Femur (tissue), 1 donor: ENCODE measurements around the gene TINAG.

Experiments
- DNase-seq: peaks from one replicate; pipeline ENCODE4 v3.0.0-alpha.2; 2017

TINAG gene, protein sequence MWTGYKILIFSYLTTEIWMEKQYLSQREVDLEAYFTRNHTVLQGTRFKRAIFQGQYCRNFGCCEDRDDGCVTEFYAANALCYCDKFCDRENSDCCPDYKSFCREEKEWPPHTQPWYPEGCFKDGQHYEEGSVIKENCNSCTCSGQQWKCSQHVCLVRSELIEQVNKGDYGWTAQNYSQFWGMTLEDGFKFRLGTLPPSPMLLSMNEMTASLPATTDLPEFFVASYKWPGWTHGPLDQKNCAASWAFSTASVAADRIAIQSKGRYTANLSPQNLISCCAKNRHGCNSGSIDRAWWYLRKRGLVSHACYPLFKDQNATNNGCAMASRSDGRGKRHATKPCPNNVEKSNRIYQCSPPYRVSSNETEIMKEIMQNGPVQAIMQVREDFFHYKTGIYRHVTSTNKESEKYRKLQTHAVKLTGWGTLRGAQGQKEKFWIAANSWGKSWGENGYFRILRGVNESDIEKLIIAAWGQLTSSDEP

DNA sequence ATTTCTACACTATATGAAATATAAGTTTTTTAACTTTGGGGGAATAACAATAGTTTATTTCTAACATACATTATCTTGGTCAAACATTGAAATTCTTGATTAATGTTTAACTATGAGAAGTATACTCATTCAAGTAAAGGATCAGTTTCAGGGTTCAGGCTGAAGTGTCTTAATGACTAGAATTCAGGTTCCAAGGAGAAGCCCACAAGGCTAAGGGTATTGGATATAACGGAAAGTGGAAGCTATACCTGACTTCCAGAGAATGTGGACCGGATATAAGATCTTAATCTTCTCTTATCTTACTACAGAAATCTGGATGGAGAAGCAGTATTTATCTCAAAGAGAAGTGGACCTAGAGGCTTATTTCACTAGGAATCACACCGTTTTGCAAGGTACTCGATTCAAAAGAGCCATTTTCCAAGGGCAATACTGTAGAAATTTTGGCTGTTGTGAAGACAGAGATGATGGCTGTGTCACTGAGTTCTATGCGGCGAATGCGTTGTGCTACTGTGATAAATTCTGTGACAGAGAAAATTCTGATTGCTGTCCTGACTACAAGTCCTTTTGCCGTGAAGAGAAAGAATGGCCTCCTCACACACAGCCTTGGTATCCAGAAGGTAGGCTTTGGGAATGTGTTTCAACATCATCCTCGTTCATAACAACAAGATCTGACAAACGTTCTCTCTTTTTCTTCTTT, at the start of gene TINAG:
Gene TINAG, plus strand, starts transcription at position 153 of the 697 bp plus-strand sequence. Its CDS starts 110 bp downstream, at position 263.
- no peak for DNase-seq

DNA sequence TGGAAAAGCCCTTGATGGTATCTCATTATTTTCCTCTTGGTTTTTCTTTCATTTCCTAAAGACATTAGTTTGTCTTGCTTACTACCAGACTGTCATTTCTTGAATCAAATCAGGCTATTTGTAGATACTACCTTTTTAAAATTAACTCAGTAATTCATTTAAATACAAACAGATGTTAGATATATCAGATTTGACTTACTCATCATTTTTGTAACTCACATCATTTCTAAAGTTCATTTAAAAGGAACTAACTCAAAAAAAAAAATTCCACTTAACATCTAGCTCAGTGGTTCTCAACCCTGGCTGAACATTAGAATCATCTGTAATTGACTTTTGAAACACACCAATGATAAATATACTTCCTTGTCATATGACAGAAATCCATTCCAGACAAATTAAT, 48.2 kb upstream of the TINAG start:
- no peak for DNase-seq

DNA sequence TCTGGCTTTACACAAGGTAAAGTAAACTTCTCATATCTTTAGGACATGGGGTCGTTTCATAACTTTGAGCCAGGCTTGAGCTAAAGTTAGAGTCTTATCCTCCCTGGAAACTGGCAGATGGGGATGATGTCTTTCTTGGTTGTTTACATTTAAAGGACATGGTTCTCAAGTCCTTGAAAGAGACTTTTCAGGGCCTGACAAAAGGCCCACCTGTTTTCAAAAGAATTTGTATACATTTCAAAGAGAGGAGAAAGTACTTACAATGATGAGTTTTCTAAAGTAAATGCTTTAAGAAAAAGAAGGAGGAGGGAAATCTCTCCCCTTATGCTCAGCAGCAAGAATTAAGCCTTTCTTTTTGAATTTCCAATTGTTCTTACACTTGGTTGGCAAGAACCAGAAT, 45.7 kb upstream of the TINAG start:
- DNase-seq = no peak

DNA sequence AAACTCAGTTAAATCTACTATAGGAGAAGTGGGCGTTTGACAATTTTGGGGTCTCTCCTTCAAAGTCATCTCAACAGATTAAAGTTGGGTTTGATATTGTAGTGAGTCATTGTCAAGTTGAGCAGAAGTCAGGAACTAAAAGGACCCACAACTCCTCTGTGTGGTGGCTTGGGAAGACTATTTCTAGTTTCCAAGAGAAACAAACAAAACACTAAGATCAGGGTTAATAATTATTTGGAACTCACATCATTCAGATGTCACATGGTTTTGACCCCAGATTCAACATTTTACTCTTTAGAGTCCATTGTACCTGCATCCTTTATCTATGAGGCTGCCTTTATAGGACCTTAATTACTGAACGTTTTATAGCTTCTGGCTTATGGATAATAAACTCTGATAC, 45.3 kb upstream of the TINAG start:
- no peak for DNase-seq

DNA sequence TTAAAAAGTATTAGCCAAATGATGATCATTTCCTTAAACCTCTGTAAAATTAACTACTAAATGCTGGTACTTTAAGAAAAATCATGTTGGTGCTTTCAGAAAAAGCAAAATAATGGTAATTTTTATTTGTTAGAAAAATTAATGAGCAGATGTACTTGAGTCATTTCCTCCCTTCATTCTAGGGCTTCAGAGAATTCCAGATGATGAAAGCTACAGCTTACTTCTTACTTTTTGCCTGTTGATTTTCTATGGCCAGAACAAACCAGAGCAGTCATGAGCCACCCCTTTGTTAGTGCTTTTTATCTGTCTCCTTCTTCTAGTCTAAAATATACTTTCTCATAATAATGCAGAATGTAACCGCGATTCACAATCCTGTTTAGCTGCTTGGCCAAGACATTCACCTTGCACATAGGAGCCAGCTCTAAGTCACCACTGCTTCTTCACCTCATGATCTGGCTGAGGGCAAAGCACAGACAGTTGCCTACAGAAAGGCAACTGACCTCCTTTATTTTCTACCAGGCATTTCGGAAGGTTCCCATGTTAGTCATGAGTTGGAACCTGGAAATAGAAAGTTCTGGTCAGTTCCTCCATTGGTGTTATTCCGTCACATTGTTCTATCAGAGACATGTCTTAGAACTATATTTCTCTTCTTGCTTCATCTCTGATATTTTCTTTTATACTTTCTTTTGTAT, 43.5 kb upstream of the TINAG start:
- no peak for DNase-seq

DNA sequence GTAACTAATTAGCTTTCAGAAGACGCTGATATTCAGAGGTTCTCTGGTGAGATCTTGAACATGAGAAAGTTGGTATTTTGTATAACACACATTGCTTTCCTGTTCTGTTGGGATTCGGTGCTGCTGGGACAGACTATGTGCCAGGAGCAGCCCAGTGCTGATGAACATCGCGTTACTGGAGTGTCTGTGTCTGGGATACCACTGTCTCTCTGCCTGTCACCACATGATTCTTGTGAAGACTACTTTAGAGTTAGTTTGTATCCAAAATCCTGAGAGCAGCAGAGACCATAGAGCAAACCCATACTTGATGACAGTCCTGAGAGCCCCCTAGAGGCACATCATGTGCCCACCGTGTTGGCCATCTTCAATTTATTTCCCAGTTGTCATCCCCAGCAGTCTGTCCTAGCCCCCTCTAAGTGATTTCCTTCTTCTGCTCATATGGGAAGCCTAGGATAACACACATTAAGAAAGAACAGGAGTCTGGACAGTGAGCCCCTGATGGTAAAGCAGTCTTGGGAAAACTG, 41.8 kb upstream of the TINAG start:
- no peak for DNase-seq

DNA sequence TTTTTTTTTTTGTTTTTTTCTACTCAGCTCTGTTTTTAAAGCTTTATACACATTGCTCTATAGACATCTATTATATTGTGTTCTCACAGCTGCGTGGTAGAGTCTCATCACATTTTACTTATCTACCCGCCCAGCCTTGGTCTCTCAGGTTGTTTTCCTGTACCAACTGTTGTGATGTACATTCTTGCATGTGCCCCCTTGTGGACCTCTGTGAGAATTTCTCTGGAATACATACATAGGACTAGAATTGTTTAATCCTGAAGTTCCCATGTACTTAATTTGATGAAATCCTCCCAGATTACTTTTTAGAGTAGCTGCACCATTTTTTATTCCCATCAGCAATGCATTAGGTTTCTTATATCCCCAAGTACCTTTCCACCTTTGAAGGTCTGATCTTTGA, 40.4 kb upstream of the TINAG start:
- no peak for DNase-seq

DNA sequence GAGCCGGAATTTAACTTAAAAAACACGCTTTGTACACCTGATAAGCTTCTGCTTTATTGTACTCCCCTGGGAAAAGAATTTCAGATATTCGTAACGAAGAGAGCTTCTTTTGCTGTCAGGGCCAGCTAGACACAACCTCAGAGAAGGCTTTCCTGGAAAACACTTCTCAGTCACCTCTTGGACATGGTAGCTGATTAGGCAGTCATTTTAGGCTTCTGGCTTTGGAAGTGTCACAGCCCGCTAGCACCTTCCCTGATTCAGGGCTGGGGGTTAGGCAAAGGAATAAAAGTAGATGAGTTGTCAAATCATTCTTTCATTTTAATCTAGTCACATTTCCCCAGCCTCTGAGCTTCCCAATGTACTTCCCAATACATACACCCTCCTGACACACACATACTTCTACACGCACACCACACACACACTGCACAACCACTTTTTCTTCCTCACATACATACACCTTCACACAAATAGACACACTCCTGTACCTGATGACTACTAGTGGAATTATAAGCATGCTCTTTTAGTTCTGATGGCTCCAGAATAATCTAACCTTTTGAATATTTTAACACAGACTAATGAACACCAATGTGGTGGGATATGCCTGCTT, 34.9 kb upstream of the TINAG start:
- no peak for DNase-seq

DNA sequence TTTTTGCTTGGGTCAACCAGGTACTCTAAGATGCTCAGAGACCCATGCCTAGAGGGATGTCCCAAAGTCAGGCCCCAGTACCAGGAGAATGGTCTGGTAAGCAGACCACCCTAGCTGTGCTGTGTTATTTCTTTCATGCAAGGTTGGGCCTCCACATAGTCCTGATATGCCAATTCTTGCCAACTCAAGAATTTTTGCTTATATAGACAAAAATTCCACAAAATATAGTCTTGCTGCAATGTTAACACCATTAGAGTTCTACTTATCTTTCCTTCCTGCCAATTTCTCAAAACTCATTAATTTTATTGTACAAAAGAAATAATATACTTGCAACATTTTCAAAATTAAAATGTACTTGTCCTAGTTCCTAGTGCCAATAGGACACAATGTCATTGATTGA, 33.9 kb upstream of the TINAG start:
- no peak for DNase-seq

DNA sequence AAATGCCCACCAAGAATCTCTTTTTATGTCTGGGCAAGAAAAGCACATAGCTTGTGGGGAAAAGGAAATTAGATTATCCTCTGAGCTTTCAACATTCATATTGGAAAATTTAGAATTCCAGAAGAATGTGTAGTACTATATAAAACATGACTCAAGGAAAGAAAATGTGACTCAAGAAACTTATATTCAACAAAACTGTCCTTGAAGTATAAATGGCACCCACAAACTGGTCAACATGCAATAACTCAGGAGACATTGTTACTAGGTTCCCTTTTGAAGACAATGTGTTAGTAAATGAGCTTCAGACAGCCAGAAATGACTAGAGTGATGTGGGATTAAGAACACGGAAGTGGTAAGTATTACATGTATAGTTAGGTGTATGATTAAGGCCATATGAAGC, 26.1 kb upstream of the TINAG start:
- DNase-seq = no peak

DNA sequence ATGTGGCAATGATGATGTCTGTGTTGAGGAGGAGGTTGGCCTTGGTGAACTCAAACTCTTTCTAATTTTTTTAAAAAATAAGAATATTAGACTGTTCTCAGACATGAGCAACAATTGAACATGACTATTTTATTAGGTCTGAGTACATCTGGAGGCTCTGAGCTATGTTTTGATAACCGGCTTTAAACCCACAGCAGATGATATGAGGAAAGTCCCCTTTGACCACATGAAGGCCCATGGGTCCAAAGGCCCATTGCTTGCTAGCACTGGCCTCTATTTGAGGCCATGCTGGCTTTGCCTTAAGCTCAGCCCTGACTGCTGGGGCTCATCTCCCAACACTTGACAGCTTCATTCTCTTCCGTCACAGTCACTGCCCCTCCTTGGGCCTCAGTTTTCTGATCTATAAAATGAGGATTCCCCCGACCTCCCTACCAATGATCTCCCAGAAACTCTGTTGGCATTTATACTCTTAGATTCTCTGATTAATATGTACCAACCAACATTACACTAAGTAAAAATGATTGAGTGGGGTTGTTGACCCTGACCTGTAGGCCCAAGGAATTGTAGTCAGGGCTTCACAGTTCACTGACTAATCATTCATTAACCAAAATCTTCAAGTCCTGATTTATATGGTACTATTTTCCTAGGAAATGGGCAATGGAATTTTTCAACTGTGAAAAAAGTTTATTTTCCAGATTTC, 23.9 kb upstream of the TINAG start:
- DNase-seq = no peak

DNA sequence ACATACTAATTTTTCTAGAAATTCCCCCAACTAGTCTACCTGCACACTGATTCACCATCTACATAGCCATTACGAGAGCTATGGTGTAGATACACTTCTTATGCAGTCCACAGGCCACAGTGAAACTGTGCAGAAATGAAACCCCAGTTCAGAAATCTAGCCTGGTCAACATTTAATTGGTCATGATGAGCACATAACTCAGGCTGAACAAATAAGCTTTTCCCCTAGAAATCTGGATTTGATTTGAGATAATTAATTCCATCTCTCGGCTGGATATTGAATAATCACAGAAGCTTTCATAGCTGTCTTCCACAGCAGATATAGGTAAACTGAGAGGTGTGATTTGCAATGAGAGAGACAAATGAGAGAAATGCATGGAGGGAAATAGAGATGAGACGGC, 22.6 kb upstream of the TINAG start:
- no peak for DNase-seq

DNA sequence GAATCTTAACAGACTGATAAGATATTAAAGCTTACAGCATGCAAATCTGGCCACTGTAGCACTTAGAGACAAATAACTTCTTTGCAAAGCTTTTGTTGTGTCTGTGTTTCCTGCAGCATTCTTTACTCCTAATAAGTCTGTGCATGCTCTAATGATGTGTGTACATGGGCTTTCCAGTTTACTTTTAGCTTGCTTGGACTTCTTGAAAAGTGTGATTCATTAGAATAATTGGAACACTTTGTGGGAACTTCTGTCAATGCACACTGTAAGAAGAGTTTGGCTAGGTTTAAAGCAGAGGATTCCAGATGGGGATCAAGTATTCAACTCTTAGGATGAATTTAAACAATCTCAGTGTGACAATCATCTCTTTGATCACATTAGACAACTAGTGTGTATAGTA, 22.1 kb upstream of the TINAG start:
- DNase-seq = no peak

DNA sequence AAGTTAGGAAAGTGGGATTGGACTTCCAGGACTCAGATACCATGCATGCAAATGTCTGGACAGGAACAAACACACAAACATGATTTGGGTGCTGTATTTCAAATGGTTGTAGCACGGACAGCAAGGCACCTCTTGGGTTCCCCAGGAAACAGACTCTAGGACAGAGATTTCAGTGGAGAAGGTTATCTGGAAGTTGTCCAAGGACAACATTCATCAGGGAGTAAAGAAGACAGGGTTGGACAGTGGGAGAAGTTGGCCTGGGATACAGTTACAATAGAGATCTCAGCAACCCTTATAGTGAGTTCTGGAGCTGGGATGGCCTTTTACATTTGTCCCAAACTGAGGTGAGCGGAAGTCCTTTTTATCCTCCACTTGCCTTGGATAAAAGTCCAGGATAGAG, 19.8 kb upstream of the TINAG start:
- DNase-seq = no peak

DNA sequence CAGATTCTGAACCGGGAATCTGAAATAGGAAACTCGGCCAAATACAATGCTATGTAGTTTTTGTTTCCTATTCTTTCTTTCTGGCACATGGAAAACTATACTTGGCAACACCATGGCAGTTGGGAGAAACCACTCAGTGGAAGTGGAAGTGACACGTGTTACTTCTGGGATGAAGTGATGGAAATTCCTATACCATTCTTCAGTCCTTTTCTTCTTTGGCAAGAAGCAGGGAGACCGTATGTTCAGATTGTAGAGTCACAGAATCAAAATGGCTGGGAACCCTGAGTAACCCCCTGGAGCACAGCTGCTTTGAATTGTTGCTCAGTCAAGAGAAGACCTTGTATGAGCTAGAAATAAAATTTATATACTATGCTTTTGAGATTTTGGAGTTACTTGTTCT, 18.8 kb upstream of the TINAG start:
- DNase-seq = no peak

DNA sequence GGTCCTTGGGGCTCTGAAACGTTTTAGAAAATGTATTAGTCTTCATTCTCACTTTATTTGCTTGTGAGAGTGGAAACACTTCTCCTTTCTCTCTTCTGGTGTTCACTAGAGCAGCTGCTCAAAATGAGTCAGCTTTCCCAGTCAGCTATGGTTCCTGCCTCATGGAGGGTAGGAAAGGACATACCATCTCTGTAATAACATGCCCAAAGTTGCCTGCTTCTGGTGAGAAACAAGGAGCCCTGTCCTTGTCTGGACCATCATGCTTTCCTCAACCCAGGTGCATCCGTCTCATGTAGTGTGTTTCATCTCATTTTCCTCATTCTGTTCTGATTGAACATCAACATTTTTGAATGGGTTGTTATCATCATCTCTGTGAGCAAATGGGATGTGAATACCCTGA, 17.1 kb upstream of the TINAG start:
- no peak for DNase-seq

DNA sequence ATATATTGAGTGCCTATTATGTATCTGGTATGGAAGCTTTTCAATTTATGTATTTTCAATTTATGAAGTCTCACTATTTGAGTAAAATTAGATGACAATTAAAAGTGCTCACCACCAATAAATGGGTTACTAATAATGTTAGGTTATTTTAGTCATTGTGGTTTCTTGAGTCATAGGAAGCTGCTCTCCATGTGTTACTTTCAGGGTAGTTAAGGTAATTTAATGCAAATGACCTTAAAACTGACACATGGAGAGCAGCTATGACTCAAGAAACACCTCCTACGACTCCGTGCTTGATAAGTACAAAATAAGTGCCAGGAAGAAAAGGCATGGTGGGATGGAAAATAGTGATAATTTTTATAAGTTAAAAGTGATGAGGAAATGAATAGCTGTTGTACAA, 16.5 kb upstream of the TINAG start:
- DNase-seq = no peak

DNA sequence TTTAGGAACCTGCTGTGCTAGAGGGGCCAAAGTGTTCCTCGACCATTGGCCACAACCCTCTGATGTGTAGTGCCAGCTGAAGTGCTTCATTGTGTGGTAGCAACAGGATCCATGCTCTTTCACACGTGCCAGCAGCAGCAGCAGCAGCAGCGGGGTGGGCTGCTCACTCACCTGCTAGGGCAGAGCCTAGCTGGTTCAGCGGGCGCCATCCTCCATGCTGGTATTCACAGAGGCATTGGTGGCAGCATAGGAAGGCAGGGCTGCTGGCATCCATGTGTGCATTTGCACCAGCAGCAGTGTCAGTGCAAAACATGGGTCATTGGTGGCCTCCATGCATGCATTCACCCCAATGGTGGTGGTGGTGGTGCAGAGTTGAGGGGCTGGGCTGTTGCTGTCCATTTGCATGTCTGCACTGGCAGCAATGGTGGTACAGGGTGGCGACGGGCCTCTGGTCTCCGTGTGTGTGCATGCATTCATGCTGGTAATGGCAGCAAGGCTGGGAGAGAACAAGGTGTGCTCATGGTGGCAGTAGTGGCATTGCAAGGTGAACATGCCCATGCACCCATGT, 13.2 kb upstream of the TINAG start:
- DNase-seq = no peak

DNA sequence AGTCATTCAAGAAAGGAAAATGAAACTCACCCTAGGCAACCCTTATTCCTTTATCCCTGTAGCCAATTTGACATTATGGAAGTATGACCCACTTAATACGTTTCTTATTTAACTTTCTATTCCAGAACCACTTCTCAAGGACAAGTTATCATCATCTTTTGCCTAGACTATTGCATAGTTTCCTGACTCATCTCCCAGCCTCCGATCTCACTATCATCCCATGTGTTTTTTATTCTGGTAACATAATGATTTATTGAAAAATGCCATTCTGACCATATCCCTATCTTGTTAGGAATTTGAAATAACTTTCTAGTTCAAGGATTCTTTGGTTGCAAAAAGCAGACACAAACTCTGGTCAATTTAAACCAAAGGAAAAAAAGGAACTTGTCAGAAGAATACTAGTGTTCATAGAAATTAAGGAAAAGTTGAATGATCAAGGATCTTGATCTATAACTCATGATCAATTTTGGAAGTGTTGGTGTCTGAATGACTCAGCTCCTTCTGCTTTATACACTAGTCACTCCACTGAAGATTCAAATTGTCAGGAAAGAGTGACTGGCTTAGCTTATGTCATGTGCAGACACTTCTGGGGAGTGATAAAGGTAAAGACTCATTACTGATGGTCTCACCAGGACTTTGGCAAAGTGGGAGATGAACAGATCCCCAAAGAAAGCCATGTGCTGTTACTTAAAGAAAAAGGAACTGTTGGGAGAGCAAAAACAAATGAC, 8.5 kb upstream of the TINAG start:
- no peak for DNase-seq

DNA sequence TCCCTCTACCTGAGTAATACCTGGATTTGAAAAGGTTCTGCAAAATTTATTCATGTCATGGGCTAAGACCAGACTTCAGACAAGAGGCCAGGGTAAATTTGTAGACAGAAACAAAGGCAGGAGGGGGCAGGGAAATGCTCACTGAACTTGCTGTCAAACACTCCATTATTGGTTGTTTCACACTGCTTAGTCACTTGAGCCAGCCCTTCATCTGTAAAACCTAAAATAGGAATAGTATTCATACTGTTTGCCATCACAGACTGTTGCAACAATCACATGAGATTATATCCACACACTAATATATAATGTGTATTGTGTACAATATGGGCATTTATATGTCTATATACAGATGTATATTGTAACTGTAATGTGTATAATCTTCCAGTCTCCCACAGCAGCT, 6.5 kb upstream of the TINAG start:
- no peak for DNase-seq

DNA sequence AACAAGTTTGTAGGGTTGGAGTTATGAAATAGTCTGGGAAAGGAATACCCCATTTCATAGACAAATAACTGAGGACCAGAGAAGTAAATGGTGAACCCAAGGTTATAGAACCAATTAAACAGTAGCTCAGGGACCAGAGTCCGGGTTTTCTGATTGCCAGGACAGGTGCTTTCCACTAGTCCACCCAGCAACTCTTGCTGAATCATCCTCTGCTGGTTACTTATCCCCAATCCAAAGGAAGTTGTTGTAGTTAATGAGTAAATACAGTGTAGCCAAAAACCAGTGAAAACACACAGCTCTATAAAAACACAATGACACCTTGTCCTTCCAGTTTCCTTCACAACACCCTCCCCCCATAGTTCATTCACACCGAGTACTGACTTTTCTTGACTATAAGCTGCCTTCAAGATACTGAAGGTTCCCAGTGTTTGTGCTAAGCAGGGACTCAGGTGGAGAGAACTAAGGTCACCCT, 766 bp upstream of the TINAG start:
- DNase-seq = no peak
